Stomach (tissue), 9 donors: Measurements from ENCODE around the gene CERS3. TPM values are rescaled to one million over a fixed set of nuclear protein-coding genes. Genes with fewer than 3 reads are reported as not detected.
A peak's percentile ranks its signal among the peaks of the same experiment; 100 is the strongest.

Experiments
- DNase-seq, 2 donors: peaks; one replicate each; pipeline versions ENCODE4 v3.0.0 to v3.0.0-alpha.2; 2013 to 2019
- H3K27ac ChIP-seq, 5 donors: fragments of 200-600 bp in 4 of 5; sonication (generic) in 4 of 5; one replicate each; pipeline ENCODE4 v1.5.1; 2013 to 2019; ENCODE audit warnings: mild to moderate bottlenecking in 1 of 5, moderate library complexity in 1 of 5
- H3K27me3 ChIP-seq, 3 donors: fragments of 200-600 bp; sonication (generic); one replicate each; pipeline ENCODE4 v1.5.1; 2017 to 2019; ENCODE audit warnings: mixed run types in 1 of 3
- H3K36me3 ChIP-seq, 4 donors: fragments of 200-600 bp; sonication (generic); 1 replicate in 3 of 4; 2 replicates in 1 of 4; pipeline ENCODE4 v1.5.1; 2016 to 2019
- H3K4me1 ChIP-seq, 4 donors: fragments of 200-600 bp; sonication (generic); one replicate each; pipeline ENCODE4 v1.5.1; 2016 to 2019
- H3K4me3 ChIP-seq, 4 donors: fragments of 200-600 bp; sonication (generic) in 3 of 4; one replicate each; pipeline ENCODE4 v1.5.1; 2016 to 2019; ENCODE audit warnings: mild to moderate bottlenecking in 1 of 4
- H3K9me3 ChIP-seq, 4 donors: fragments of 200-600 bp; sonication (generic); one replicate each; pipeline ENCODE4 v1.5.1; 2016 to 2019
- EP300 ChIP-seq: sonication (generic); formaldehyde crosslinking; IDR thresholded peaks from one replicate; pipeline ENCODE4 v1.6.1; 2017; ENCODE audit warnings: antibody characterized with exemption
- POLR2A ChIP-seq, 4 donors: fragments of 450-650 bp; IDR thresholded peaks; one replicate each; pipeline ENCODE4 v1.6.1; 2016; ENCODE audit warnings: antibody characterized with exemption in 4 of 4, control low read depth in 2 of 4, mild to moderate bottlenecking in 1 of 4, moderate library complexity in 1 of 4
- POLR2AphosphoS5 ChIP-seq, 3 donors: sonication (generic); formaldehyde crosslinking; IDR thresholded peaks; one replicate each; pipeline ENCODE4 v1.6.1; 2016; ENCODE audit warnings: antibody characterized with exemption in 3 of 3
- WGBS, 5 donors: extraction: QIAGEN DNeasy Blood & Tissue Kit in 3 of 5; methylation state at CpG; one replicate each; pipeline versions ENCODE4 v1.1.5 to v1.1.7; 2013 to 2018; 5-methylcytosine and 5-hydroxymethylcytosine counted together
- intact Hi-C: fragments of 100-400 bp; cut with DNase I; formaldehyde crosslinking; loops from one replicate; pipeline ENCODE4 v1.15.1; 2023; ENCODE audit warnings: low total_unique reads
- polyA plus RNA-seq, 3 donors: library from polyadenylated mRNA; stranded (reverse); fragments of 200-250 nt; gene quantifications; one replicate each; pipeline ENCODE4 v1.2.3, GENCODE V29; 2013
- total RNA-seq, 5 donors: library from RNA; depleted of rRNA; stranded (reverse); fragments of >200 nt; gene quantifications; one replicate each; pipeline versions ENCODE4 v1.1.0 to v1.2.3, GENCODE V29; 2014 to 2016
- TF ChIP-seq, protein P1 (sequence below), 7 experiments: fragments of 450-650 bp in 4 of 7; fragments of 200-600 bp in 3 of 7; sonication (generic) in 3 of 7; IDR thresholded peaks; one replicate each; pipeline ENCODE4 v1.5.1; 2016 to 2019; ENCODE audit warnings: antibody characterized with exemption in 7 of 7, control low read depth in 2 of 7, mild to moderate bottlenecking in 1 of 7
- donor health status: healthy with polysubstance abuse.
- donor health status: Bipolar disorder and iron deficiency.
- donor health status: healthy.

CERS3 gene
- total and polyA plus RNA-seq, 8 donors = 0.18 to 27.8 TPM; not detected in 6

GRCh38 chr15:100529556-100529955 is 806 bp upstream of the CERS3 start:
- DNase-seq = no peak
- H3K36me3 ChIP-seq = no peaks in the 10 kb centered on the region
- no peaks in the 10 kb centered on the region for H3K9me3 ChIP-seq
- H3K27me3 ChIP-seq = peaks cover 0 to 14% (median 0%) of the 10 kb centered on the region in 3 donors
- intact Hi-C loops = no loop called here
- 82 to 91% (median 86%) methylated on average over 2 of the region's 2 CpGs for WGBS, 5 donors
- H3K4me3 ChIP-seq = no peak overlapping the region
- no peak for TF ChIP-seq POLR2A (IDR thresholded peaks at IDR 0.05)
- TF ChIP-seq EP300 = no peak
- no peak for TF ChIP-seq POLR2AphosphoS5 (IDR thresholded peaks at IDR 0.05)
- TF ChIP-seq, protein P1, sequence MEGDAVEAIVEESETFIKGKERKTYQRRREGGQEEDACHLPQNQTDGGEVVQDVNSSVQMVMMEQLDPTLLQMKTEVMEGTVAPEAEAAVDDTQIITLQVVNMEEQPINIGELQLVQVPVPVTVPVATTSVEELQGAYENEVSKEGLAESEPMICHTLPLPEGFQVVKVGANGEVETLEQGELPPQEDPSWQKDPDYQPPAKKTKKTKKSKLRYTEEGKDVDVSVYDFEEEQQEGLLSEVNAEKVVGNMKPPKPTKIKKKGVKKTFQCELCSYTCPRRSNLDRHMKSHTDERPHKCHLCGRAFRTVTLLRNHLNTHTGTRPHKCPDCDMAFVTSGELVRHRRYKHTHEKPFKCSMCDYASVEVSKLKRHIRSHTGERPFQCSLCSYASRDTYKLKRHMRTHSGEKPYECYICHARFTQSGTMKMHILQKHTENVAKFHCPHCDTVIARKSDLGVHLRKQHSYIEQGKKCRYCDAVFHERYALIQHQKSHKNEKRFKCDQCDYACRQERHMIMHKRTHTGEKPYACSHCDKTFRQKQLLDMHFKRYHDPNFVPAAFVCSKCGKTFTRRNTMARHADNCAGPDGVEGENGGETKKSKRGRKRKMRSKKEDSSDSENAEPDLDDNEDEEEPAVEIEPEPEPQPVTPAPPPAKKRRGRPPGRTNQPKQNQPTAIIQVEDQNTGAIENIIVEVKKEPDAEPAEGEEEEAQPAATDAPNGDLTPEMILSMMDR (IDR thresholded peaks at IDR 0.05) = no peak
- H3K27ac ChIP-seq = no peak overlapping the region
- peaks cover 0 to 16% (median 0%) of the 10 kb centered on the region in 4 donors for H3K4me1 ChIP-seq

- H3K4me3 ChIP-seq = no peak overlapping the region
- H3K27ac ChIP-seq = peak overlapping the region in 1 of 5 donors; percentile 26
- DNase-seq = peak; percentile 60 to 67
- TF ChIP-seq, protein P1 (IDR thresholded peaks at IDR 0.05) = no peak
- TF ChIP-seq EP300 = no peak
- peak in 1 of 3 donors; percentile 50 for TF ChIP-seq POLR2AphosphoS5 (IDR thresholded peaks at IDR 0.05)
- 16 to 49% (median 27%) methylated on average over 6 of the region's 6 CpGs for WGBS, 5 donors
- H3K27me3 ChIP-seq = no peaks in the 10 kb centered on the region
- intact Hi-C loops = no loop called here
- peaks cover 0 to 16% (median 2%) of the 10 kb centered on the region in 4 donors for H3K4me1 ChIP-seq
- H3K36me3 ChIP-seq = no peaks in the 10 kb centered on the region
- peaks cover 0 to 4% (median 0%) of the 10 kb centered on the region in 4 donors for H3K9me3 ChIP-seq
Measured at GRCh38 chr15:100526027-100526481, 2.7 kb downstream of the CERS3 start.

- no peaks in the 10 kb centered on the region for H3K36me3 ChIP-seq
- H3K4me1 ChIP-seq = peaks cover 0 to 16% (median 5%) of the 10 kb centered on the region in 4 donors
- no peak overlapping the region for H3K4me3 ChIP-seq
- TF ChIP-seq POLR2AphosphoS5 (IDR thresholded peaks at IDR 0.05) (no peak), EP300 (no peak), POLR2A (IDR thresholded peaks at IDR 0.05) (no peak)
- intact Hi-C loops = no loop called here
- no peak for DNase-seq
- 64 to 88% (median 67%) methylated on average over 1 of the region's 1 CpG for WGBS, 5 donors
- peak overlapping the region in 1 of 5 donors; percentile 26 for H3K27ac ChIP-seq
- no peaks in the 10 kb centered on the region for H3K27me3 ChIP-seq
- peaks cover 0 to 4% (median 0%) of the 10 kb centered on the region in 4 donors for H3K9me3 ChIP-seq
Measured at GRCh38 chr15:100525436-100525835, 3.3 kb downstream of the CERS3 start.

GRCh38 chr15:100524326-100524725 is 4.4 kb downstream of the CERS3 start:
- no peaks in the 10 kb centered on the region for H3K36me3 ChIP-seq
- TF ChIP-seq POLR2AphosphoS5 (IDR thresholded peaks at IDR 0.05) = no peak
- TF ChIP-seq, protein P1 (IDR thresholded peaks at IDR 0.05) = no peak
- TF ChIP-seq POLR2A (IDR thresholded peaks at IDR 0.05) = no peak
- TF ChIP-seq EP300 = no peak
- WGBS, 5 donors = 58 to 81% (median 71%) methylated on average over 2 of the region's 2 CpGs
- DNase-seq = peak in 1 of 2 donors; percentile 30
- intact Hi-C loops = no loop called here
- peaks cover 0 to 4% (median 0%) of the 10 kb centered on the region in 4 donors for H3K9me3 ChIP-seq
- H3K4me3 ChIP-seq = no peak overlapping the region
- H3K27ac ChIP-seq = no peak overlapping the region
- H3K4me1 ChIP-seq = peaks cover 0 to 16% (median 5%) of the 10 kb centered on the region in 4 donors
- H3K27me3 ChIP-seq = no peaks in the 10 kb centered on the region

DNA sequence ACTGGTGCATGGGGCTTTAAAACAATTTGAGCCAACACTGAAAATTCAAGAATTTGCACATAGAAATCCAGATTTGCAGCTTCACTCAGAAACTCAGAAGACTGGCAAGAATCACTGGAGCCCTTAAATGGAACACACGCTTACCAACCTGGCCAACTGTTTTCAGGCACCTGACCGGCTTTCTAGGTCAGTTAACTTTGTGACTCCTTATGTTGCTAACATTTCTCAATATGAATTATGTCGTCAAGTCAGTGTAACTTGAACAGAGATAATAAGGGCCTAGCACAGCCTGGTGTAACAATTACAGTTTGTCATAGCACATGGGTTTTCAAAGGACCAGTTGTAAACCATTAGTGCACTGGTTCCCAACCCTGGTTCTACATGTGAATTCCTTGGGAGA is 6.8 kb downstream of the CERS3 start:
- DNase-seq = no peak
- intact Hi-C loops = no loop called here
- Histone ChIP-seq H3K36me3 (no peaks in the 10 kb centered on the region), H3K27me3 (no peaks in the 10 kb centered on the region), H3K9me3 (peaks cover 0 to 4% (median 0%) of the 10 kb centered on the region in 4 donors), H3K27ac (no peak overlapping the region), H3K4me1 (peaks cover 0 to 27% (median 14%) of the 10 kb centered on the region in 4 donors), H3K4me3 (no peak overlapping the region)
- TF ChIP-seq, protein P1 (IDR thresholded peaks at IDR 0.05) = no peak
- TF ChIP-seq POLR2A (IDR thresholded peaks at IDR 0.05) (no peak), POLR2AphosphoS5 (IDR thresholded peaks at IDR 0.05) (no peak), EP300 (no peak)
- WGBS, 5 donors = 85 to 95% (median 89%) methylated on average over 3 of the region's 3 CpGs
